HG02840 (cell line): Measurements from ENCODE around the gene MERTK.
"Not testable (repeated sequence)": the region's sequence is repeated elsewhere in the genome, so short reads cannot be mapped to it uniquely, and the experiment has no call there.

ENCODE experiments used
- ATAC-seq: cut with Tn5 transposase; IDR thresholded peaks from one replicate; pipeline ENCODE4 v1.9.1; 2021; ENCODE audit warnings: mild to moderate bottlenecking, moderate library complexity, moderate number of reproducible peaks; ENCODE audit not compliant: unreplicated experiment, low FRiP score

The MERTK gene

DNA sequence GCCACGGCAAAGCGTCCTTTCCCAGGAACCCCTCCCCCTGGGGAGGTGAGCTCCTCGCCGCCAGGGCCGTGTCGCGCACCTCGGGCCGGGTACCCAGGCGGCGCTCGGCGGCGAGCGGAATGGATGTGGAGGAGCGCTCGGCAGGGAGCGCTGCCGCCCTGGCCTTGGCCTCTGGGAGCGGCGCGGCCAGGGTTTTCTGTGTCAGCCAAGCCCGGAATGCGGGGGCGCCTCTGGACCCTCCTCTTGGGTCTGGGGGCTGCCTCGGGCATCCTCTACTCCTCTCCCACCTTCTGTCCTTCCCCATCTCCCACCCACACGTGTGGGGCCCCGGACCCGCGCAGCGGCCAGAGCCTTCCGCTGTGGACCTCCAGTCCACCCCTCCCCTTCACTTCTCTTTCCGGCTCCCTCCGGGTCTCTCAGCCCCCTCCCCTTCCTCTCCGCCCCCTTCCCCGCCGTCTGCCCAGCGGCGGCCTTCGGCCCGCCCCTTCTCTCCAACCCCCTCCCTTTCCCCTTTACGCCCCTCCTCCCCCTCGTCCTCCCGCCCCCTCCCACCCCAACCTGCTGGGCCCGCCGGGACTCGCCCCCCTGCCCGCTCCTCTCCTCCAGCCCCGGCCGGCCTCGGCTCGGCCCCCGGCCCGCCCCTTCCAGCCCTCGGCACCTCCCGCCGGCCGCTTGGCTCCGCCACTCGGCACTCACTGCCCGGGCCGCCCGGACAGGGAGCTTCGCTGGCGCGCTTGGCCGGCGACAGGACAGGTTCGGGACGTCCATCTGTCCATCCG, at the start of gene MERTK:
TSS of gene MERTK (plus strand) at position 684 of the 779 bp plus-strand sequence. CDS start 129 bp downstream, outside the sequence.
- ATAC-seq = no peak

DNA sequence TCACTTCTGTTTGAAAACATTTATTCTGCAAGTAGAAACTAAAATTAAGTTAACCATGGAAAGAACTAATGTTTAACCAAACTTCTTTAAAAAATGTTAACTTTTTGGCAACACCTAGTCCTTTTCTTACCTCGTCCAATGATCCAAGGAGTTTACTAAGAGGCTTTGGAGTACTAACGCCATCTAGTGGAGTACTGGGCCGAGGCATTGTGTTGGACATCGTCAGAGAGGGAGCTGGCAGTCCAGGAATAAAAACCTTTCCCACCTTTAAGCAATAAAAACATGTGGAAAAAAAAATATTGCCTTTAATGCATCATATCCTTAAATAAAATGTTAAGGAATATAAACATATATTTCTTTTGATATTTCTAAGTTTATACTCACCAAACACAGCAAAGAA, 47.8 kb upstream of the MERTK start:
- ATAC-seq = not testable (repeated sequence)

DNA sequence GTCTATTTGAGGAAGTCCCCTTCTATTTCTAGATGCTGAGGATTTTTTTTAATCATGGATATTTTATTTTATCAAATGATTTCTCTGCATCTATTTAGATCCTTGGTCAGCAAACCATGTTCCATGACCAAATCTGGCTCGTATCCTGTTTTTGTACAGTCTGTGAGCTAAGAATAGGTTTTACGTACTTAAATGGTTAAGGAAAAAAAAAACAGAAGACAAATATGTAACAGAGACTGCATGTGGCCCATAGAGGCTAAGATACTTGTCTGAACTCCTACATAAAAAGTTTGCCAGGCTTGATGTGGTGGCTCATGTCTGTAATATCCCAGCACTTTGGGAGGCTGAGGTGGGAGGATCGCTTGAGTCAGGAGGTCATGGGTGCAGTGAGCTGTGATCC, 45.9 kb upstream of the MERTK start:
- not testable (repeated sequence) for ATAC-seq

DNA sequence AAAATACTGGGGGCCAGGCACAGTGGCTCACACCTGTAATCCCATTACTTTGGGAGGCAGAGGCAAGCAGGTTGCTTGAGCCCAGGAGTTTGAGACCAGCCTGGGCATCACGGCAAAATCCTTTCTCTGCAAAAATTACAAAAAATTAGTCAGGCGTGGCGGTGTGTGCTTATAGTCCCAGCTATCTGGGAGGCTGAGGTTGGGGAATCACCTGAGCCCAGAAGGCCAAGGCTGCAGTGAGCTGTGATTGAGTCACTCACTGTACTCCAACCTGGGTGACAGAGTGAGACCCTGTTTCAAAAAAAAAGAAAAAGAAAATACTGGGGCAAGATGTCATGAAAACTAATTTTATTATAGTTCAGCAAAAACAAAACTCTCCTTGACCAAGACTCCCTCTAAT, 38.4 kb upstream of the MERTK start:
- ATAC-seq = not testable (repeated sequence)

DNA sequence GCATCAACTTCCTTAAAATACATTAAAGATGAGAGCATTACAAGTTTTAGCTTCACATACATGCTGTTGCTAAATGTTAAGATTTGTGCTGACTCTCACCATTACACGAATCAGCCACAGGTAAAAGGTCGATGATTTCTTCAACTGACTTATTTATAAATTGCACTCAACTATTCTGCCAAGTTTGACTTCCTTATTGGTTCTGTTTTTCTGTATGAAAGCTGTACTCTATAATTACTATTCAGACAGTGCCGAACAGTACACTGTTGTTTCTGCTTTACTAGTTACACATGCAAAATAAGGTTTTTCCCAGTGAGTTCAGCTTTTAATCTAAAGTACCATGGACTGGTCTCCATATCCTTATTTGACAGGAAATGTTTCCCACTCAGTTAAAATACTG, 33.3 kb upstream of the MERTK start:
- ATAC-seq = not testable (repeated sequence)

DNA sequence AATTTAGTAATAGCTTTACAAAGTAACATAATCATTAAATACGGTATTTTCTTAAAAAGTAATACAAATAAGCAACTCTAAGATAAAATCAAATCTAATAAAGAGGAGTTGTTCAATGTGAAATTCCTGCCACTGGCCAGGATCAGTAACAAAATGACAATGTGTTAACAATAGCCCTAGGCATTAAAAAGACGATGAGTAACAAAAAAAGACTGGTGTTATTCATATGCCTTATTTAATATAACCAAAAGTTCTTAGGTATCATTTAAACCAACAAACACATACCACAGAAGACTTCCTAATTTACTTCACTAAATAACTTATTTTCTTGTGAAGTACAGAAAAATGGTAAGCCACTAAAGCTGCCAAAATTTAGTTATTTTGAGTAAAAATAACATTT, 25.6 kb upstream of the MERTK start:
- not testable (repeated sequence) for ATAC-seq

DNA sequence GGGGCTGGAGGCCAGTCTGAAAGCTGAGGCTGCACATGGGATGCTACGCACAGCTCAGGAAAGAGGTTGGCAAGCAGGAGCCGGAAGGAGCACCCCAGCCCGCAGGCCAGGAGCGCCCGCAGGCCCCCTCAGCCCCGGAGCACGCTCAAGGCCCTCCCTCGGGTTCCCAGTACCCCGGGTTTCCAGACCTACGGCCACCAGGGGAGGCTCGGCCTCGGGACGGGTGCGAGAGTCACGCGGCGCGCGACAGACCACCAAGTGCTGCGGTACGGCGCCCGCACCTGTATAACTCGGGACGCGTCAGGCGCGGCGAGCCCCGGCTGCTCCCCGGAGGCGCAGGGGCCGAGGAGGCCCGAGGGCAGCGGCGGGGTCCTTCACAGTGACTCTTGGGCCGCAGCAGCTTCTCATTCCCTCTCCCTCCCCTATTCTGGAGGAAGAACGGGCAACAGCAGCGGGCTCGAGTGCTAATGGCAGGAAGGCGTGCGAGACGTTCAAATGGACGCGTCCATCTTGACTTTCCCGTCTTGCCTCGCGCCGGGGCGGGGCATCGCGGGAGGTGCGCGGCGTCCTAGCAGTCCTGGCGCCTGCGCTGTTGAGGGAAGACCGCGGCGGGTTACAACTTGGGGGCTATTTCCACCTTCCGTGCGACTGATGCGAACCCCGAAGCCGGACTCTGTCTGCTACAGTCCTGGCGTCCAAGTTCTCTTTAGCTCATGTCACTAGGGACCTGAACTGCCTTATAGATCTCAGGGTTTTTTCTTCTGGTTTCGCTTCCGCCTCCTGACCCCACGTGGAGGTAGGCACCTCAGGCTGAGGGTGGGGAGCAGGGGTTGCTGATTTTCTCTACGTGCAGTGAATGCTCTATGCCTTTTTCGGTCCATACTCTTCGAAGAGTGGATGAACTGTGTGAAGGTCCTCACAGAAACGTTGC, 14.5 kb upstream of the MERTK start, which contains the start of gene ANAPC1:
TSS of gene ANAPC1 (minus strand) at position 533 of the 931 bp plus-strand sequence. CDS start 3,368 bp downstream, outside the sequence.
- ATAC-seq = peak; percentile 87

DNA sequence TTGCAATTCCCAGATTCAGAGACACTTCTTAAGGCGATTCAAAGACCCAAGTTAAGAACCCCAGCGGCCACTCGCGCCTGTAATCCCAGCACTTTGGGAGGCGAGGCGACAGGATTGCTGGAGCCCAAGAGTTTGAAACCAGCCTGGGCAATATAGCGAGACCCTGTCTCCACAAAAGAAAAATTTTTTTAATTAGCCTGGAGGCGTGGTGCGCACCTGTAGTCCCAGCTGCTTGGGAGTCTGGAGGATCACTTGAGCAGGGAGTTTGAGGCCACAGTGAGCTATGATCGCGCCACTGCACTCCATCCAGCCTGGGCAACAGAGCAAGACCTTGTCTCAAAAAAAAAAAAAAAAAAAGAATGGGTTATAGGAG, 13.8 kb upstream of the MERTK start:
- no peak for ATAC-seq

DNA sequence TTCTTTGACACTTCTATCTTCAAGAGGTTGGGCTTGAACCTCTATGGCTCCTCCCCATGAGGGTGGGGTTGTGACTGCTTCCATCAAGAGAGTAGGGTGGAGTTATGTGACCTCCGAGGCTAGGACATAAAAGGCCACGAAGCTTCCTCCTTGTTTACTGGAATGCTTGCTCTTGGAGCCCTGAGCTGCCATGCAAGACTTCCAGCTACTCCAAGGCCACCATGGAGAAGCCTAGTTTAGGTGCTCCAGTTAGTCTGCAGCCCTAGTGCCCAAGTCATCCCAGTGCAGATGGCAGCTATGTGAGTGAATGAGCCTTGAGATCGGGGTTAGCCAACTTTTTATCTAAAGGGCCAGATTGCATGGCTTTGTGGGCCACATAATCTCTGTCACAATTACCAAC, 2.4 kb upstream of the MERTK start:
- no peak for ATAC-seq

DNA sequence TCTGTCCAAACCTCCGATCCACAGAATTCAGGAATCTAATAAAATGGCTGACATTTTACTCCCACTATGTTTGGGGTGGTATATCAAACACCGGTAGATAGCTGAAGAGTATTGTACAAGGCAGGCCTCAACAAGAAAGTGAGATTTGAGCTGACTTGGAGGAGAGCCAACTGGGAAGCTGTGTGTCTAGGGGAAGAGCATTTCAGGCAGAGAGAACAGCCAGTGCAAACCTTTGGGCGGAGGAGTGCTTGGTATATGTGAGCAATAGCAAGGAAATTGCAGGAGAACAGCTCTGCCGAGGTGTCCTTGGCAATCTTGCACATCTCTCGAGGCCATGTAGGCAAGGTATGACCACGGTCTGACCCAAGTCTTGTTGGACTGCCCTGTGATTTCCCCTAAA, 1.8 kb upstream of the MERTK start:
- no peak for ATAC-seq

DNA sequence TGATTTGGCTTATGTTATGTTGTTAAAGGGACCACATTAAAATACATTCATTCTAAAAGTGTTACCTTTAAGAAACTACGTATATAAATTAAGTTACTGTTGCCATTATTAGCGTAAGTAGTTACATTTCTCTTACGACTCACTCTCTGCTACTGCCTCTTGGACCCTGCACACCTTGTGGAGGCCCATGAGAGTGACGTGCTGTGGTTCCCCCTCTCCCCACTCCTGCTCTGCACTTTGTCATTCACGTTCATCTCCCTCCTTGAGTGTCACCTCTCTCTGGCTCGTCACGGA, 830 bp upstream of the MERTK start:
- ATAC-seq = no peak

DNA sequence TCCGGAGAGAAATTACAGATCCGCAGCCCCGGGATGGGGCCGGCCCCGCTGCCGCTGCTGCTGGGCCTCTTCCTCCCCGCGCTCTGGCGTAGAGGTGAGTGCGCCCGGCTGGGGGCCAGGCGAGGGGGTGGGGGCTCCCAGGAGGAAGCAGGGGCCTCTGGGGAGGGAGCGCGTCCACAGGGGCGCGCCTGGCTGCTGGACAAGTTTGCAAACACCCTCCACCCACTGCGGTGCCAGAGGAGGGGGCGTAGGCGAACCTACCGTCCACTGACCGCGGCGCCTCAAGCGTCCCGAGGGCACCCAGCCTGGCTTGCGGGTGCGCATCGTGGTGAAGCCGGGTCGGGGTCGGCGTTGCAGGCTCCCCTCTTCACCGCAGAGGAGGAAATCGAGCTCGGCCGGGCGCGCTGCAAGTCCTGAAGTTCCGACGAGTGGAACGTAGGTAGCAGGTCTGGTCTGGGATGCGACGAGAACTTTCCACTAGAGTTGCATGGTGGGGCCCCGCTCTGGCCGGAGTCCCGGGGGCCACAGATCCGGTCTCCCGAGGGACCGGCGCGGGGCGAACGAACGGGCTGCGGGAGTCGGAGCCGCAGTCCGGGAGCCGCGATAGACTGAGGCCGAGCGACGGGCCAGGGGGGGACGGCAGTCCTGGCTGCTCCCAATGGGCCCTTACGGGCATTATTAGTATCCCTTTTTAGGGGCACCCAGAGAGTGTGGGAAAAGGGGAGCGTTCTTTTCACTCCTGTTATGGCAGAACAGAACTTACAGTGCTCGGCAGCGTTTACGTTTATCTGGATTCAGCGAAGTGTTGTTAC, 502 bp downstream of the MERTK start:
- no peak for ATAC-seq

DNA sequence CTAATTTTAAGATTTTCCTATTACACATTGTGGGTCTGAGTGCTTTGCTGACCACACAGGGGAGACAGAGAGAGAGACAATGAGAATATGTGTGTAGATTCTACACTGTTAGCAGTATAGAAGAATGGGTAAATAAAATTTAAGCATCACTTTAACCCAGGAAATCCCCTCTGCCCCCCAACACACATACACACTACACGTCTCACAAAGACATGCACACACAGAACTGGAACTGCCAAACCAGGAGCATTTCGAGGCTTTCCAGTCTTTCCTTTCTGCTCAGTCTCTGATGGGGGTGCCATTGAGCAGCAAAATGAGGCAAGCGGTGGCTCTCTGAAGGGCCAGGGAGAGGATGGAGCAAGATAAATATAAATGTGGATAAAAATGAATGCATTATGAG, 2.5 kb downstream of the MERTK start:
- ATAC-seq = no peak

DNA sequence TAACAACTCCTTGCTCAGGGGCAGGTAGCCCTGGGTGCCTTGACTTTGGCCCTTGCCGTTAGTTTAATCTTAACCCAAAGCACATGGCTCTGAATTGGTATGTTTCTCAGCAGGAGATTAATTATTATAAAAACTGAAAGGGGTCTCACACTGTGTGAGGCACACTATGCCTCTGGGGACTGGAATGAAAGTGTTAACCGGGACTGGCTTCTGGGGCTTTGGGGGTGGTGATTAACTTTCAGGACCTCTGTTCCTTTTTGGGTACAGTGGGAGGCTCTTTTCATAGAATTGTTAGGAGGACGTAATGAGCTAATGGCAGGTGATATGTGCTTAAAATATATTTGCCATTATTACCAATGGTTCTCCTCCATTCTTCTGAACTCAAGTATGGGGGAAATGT, 5.1 kb downstream of the MERTK start:
- no peak for ATAC-seq

DNA sequence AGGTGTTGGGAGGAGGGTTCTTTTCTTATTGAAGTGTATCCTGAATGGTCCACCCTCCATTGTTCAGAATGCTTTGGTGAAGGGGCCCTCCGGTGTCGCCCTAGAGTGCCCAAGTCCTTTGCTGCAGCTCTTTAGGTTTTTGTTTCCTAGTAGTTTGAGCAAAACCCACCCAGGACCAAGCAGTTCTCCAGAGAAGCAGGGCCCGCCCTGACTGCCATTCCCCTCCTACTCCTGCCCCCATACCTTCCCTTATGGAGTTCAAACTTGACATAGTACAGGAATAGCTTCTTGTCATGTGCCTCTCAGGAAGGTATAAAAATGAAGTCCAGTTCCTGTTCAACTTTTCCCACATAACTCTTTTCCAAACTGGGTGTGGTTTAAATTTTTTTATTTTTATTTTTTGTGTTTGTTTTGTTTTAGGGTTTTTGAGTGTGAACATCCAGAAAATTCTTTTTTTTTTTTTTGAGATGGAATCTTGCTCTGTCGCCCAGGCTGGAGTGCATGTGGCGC, 5.6 kb downstream of the MERTK start:
- no peak for ATAC-seq

DNA sequence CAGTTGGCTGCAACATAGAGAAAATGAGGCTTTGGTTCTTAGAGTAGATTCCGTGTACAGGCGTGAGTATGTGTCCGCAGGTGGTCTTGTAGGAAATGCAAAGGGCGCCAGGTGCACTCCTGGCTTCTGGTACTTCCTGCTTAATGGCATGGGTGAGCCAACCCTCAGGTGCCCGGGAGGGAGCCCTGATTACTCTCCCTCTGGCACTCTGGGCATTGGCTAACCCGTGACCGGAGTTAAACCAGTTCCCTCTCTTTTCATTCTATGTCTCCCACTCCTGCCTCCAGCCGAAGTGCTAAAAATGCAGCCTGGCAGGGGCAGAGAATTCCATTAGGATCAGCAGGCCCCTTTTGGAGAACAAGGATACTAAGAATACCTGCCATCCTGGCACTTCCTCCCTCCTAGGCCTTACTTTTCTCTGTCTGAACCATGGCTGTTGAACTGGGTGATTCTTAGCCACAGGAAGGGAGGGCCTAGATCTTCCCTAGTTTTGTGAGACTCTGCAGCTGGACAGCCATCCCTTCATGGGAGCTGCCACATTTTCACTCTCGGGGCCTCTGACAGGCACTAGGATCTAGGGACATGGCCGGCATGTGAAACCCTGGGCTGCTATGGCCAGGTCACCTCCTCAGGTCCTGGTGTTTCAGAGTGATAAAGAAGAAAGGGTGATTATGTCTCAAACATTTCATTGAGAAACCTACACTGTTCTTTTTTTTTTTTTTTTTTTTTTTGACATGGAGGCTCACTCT, 6.5 kb downstream of the MERTK start:
- ATAC-seq = no peak

DNA sequence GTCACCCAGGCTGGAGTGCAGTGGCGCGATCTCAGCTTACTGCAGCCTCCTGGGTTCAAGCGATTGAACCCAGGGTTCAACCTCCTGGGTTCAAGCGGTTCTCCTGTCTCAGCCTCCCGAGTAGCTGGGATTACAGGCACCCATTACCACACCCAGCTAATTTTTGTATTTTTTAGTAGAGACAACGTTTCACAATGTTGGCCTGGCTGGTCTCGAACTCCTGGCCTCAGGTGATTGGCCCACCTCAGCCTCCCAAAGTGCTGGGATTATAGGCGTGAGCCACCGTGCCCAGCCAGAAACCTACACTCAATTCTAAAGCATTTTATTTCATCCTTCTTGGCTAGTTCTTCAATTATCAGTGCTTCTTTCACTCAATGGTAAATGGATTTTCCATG, 7.1 kb downstream of the MERTK start:
- ATAC-seq = not testable (repeated sequence)

DNA sequence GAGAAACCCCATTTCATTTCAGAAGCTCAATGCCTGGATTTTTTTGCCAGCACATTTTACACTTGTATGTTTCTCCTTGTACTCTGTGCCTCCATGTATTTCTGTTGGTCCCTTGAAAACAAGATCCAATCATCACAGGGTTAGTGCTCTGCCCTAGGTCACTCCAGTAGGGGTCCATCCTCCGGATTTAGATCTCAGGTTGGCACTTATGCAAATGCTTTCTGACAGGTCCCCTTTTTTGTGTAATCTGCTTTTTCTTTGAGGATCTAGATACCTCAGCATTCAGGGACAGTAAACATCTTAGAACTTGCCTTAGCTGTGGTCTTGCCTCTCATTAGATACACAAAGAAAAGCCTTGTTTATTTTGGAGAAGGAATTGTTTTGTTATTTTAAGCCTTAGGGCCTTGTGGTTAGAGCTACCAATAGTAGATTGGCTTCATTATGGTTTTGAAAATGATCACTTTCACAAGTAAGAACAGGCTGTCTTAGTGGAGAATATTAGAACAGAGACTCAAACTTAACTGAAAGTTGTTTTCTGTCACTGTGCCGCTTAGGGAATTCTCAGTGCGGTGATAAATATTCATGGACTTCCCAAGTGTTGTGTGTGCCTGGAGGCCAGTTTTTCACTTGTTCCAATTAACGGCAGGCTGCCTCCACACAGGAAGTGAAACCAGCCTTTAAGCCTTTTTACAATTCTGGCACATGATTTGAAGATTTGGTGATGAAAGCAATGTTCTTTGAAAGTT, 7.8 kb downstream of the MERTK start:
- ATAC-seq = no peak

DNA sequence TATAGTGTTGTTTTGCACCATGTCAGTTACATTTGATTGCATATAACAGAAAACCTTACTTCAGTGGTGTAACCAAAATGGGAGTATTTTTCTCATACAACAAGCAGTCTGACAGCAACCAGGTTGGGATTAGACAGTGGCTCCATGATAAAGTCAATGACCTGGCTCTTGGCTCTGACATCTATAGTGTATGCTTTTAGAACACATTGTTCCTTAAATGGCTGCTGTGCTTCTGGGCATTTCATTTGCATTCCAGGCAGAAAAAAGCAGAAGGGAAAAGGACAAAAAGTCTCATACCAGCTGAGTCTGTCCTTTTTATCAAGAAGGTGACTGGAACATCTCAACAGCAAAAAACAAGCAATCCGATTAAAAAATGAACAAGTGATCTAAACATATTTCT, 10.2 kb downstream of the MERTK start:
- ATAC-seq = no peak
